Skin epidermis (tissue), 12 donors: Measurements from ENCODE around the gene WTIP.
"Not testable (repeated sequence)": the region's sequence is repeated elsewhere in the genome, so short reads cannot be mapped to it uniquely, and the experiment has no call there.

Source experiments
- H3K27ac ChIP-seq, 21 experiments: fragments of 200-600 bp; sonication (generic) in 11 of 21; one replicate each; pipeline ENCODE4 v1.5.0; 2020; ENCODE audit warnings: mild to moderate bottlenecking in 3 of 21, inconsistent platforms in 2 of 21, moderate library complexity in 2 of 21
- H3K4me3 ChIP-seq, 7 experiments: fragments of 200-600 bp; sonication (generic) in 2 of 7; one replicate each; pipeline ENCODE4 v1.5.0; 2020; ENCODE audit warnings: inconsistent platforms in 2 of 7, mild to moderate bottlenecking in 2 of 7, moderate library complexity in 1 of 7

Gene WTIP

DNA sequence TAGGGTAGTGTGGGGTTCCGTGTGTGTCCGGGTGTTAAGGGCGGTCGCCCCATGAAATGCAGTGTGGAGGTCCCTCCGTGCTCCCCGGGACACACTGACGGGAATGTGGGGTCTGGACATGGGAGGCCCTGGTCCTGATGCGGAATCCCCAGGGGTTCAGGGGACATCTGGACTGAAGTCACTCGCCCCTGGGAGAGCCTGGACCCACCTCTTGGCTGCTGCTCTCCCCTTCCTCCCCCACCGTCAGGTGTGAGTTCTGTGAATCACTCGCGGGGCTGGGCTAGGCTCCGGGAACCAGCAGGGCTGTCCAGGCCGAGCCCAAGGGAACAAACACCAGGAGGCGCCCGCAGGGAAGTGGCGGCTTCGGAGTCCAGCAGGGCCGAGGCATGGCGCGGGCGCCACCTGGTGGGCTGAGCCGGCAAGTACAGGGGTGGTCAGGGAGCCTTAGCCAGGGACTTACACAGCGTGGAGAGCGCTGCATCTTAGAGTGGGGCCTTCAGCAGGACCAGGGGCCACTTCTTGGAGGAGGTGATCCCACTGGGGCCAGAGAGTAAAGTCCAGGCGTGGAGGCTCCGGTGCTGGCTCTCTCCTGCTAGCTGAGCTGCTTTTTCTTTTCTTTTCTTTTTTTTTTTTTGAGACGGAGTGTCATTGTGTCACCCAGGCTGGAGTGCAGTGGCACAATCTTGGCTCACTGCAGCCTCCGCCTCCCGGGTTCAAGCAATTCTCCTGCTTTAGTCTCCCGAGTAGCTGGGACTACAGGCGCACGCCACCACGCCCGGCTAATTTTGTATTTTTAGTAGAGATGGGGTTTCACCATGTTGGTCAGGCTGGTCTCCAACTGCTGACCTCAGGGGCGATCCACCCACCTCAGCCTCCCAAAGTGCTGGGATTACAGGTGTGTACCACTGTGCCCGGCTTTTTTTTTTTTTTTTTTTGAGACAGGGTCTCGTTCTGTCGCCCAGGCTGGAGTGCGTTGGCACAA lies 20.1 kb downstream of the WTIP start:
- H3K27ac ChIP-seq, result peak overlapping the region in 1 of 21 experiments; percentile 79
- H3K4me3 ChIP-seq, result no peak overlapping the region

DNA sequence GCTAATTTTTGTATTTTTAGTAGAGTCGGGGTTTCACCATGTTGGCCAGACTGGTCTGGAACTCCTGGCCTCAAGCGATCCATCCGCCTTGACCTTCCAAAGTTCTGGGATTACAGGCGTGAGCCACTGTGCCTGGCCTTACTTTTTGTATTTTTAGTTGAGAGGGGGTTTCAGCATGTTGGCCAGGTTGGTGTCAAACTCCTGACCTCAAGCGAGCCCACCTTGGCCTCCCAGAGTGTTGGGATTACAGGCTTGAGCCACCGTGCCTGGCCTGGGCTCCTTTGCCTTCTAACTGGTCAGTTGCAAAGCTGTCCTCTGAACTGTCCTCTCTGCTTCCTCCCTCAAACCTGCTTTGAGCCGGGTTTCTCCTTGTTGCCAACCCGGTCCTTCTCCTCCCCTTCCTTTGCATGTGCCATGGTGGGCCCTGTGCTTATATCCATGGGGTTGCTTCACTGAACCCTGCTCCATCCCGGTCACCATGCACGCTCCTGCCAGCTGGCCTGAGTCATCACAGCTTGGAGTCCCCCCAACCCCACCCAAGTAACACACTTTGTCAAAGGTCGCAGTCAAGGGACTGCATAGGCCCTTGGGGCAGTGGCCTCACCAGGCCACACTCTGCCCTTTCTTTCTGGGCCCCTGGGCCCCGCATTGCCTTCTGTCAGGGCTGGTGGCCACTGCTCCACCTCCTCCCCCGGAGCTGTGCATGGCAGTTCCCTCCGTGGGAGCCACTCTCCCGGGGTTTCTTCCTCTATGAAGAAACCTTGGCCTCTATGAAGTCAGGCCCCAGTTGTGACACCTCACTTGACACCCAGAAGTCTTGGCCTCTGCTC lies 21.2 kb downstream of the WTIP start:
- no peak overlapping the region for H3K4me3 ChIP-seq
- H3K27ac ChIP-seq, result no peak overlapping the region

DNA sequence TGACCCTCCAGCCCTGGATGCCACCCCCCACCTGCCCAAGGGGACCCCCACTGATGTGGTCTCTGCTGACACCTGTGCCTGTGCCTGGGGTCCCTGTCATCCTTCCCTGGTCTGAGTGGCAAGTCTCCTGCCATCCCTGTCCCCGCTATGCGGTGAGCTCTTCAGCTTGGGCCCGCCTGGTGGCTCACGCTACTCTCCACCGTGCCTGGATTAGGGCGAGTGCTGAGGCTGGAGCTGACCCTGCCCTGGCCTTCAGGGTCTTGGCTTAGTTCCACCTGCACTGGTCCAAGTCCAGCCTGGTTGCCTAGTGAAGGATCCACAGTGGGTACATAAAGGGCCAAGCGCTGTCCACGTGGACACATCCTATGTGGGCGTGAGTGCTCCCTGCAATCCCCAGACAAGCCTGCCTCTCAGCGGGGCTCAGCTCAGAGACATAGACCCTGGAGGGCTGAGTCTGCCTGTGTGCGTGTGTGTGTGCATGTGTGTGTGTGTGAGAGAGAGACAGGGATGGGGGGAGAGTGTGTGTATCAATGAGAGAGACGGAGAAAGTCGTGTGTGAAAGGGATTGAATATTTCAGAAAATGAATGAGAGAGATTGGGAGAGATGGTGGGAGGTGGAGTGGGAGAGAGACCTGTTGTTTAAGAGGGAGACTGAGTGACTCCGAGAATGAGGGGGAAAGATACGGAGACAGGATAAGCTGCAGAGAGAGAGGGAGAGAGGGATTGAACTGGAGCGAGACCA lies 22.1 kb downstream of the WTIP start:
- H3K27ac ChIP-seq, result no peak overlapping the region

DNA sequence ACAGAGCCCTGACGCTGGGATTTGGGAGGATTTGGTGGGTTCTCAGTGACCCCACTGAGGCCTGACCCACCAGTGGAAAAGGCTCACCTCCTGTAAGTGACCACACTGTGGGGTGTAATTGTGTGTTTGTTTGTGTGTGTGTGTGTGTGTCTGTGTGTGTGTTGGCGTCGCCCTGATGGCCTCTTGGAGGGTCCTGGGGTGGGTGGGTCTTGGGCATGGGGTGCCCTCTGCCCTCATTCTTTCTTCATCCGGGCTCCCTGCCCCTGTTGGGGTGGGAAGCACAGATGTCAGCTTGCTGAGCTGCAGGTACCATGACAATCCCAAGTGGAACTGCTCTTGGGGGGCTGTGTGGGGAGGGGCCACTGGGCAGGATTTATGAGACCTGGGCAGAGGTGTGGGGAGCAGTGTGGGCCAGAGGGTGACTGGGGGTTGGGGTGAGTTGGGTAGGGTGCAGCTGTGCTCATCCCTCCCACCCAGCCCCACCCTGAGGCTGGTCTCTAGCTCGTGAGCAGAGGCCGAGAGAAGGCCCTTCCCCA lies 22.8 kb downstream of the WTIP start:
- Histone ChIP-seq H3K4me3 (no peak overlapping the region), H3K27ac (no peak overlapping the region)

More for the DNA sequence above, 22.1 kb downstream of the WTIP start:
- H3K4me3 ChIP-seq, result no peak overlapping the region

DNA sequence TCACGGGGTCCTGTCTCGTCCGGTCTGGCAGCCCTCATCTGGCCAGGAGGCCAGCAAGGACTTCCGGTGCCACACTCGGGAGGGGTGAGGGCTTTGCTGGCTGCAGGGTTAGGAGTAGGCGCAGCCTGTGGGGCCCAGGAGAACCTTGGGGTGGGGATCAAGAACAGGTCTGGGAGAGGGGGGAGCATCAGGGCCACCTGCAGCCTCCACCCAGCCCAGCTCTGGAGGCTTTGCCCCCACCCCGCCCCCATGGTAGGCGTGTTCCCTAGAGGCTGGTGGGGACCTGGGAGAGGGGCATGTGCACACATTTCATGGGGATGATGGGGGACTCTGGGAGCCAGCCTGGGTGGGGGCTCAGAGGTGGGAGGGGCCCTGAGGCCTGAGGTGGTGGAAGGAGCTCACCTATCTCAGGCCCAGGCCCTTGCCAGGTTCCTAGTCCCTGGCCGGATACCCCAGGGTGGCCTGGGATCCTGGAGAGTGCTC lies 23.3 kb downstream of the WTIP start:
- Histone ChIP-seq H3K4me3 (no peak overlapping the region), H3K27ac (no peak overlapping the region)

DNA sequence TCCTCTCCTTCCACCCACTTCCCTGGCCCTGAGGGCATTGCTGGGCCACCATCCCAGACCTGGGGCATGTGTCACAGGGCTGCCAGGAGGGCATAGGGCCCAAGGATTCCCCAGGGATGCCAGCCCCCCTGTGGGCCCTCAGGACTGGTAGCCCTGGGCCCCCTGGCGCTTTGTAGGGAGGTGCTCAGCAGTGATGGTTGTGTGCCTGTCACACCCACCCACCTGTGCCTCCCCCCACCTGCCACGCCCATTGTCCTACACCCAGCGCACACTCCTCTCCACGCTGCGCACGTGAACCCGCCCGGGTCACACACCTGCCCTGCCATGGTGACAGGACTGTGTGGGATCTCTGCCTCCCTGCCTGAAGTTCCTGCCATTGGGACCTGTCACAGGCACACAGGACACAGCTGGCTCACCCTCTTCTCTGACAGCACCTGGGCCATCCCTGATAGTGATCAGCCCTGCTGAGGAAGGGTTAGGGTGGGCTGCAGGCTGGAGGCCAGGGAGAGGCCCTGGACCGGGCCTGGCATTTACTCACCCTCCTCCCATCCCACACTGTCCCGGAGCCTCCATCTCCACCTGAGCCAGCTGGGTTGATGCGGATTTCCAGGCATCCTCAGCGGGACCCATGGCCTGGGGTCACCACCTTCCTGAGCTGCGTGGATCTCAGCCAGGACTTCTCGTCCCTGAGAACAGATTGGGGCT lies 23.9 kb downstream of the WTIP start:
- Histone ChIP-seq H3K4me3 (no peak overlapping the region), H3K27ac (no peak overlapping the region)

DNA sequence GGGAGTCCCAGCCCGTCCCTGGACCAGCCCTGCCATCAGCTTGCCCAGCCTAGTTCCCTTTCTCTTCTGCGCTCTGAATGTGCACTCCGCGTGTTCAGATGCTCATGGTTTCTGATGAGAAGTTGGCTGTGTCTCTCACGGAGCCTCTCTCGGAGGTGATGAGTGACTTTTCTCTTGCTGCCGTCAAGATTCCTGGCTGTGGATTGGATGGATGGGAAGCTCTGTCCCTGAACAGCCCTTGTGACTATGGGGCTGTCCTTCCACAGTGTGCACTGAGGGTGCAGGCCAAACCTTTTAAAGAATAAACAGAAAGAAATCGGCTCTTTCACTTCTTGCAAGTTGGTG lies 24.4 kb downstream of the WTIP start:
- H3K4me3 ChIP-seq, result no peak overlapping the region
- H3K27ac ChIP-seq, result no peak overlapping the region

DNA sequence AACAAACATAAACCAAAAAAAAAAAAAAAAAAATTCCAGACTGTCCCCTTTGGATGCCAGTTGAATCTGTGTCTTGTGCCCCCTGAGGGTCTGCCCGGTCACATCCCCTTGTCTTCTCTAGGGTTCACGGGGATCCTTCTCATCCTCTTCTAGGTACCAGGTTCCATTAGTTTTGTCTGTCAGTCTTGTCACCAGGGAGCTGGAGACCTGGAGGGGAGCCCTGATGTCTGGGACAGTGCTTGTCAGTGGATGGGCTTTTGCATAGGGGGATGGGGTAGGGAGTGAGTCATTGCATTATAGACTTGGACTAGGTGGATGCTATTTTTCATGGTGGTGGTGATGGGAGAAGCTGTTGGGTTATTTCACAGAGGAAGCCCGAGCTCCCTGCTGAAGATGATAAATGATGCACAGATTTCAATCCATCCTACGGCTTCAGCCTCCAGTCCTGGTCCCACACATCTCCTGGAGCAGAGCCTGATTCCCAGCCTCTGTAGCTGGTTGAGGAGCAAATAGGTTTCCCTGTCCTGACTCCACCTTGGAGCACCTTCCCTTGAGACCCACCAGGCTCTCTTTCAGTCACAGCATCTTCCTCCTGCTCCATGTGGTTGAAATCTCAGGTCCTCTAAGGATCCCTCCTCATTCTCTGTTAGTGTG lies 26.0 kb downstream of the WTIP start:
- no peak overlapping the region for H3K4me3 ChIP-seq
- H3K27ac ChIP-seq, result no peak overlapping the region

DNA sequence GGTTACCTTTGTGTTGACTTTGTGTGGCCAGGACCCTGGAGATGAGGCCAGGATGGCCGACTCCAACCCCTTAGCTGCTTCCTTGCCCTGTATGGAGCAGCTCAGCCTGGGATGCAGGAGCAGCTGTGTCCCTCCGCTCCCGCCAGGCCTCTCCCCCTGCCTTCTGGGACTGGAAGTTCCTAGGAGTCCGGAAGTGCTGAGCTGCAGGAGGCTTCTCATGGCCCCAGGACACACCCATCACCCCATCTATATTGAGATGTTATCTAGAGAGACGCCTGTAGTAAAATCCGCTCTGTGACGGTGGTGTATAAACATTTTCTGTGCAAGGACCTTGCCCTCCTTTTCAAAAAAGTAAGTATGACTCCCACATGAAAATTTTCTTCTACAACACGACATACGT lies 27.0 kb downstream of the WTIP start:
- Histone ChIP-seq H3K4me3 (no peak overlapping the region), H3K27ac (no peak overlapping the region)

DNA sequence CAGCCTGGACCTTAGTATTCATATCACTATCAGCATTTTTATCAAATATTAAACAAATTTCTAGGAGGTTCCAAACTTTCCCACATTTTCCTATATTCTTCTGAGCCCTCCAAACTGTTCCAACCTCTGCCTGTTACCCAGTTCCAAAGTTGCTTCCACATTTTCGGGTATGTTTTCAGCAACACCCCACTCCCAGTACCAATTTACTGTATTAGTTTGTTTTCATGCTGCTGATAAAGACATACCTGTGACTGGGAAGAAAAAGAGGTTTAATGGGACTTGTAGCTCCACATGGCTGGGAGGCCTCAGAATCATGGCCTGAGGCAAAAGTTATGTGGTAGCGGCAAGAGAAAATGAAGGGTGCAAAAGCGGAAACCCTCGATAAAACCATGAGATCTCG lies 29.3 kb downstream of the WTIP start:
- H3K27ac ChIP-seq, H3K4me3 ChIP-seq: not testable (repeated sequence)

DNA sequence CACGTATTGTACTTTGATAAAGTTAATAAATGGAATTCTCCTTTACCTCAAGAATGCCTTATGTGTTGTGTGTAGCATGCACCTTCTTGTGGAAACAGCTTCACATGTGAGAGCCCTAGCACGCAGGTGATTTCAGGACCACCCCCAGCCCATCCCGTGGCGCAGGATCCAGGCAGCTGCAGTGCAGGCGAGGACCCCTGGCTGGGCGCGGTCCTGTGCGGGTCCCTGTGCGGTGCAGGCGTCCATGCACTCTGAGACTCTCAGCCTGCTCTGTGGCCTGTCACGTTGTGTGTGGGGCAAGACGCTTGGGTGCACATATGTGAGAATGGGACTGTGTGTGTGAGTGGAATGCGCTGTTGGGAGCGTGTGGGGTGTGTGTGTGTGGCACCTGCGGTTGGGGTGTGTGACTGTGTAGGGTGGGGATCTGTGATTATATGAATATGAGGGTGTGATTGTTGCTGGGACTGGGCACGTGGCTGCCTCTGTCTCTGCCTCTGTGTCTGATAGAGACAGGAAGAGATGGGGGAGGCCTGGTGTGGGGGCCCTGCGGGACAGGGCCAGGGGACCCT lies 30.8 kb downstream of the WTIP start:
- no peak overlapping the region for H3K27ac ChIP-seq
- no peak overlapping the region for H3K4me3 ChIP-seq

DNA sequence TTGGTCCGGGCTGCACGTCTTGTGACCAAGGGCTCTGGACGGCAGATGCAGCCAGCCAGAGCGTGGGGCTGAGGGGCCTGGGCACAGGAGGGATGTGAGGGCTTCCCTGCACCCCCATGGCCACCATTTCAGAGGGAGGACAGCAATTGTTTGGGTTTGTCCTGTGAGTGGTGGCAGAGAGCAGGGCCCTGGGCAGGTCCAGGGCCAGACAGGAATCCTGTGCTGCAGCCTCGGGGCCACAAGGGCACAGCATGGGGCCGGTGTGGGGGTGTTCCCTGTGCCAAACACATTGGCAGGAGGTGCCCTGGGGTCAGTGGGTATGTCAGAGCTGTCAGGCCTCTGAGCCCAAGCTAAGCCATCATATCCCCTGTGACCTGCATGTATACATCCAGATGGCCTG lies 32.2 kb downstream of the WTIP start:
- no peak overlapping the region for H3K27ac ChIP-seq

DNA sequence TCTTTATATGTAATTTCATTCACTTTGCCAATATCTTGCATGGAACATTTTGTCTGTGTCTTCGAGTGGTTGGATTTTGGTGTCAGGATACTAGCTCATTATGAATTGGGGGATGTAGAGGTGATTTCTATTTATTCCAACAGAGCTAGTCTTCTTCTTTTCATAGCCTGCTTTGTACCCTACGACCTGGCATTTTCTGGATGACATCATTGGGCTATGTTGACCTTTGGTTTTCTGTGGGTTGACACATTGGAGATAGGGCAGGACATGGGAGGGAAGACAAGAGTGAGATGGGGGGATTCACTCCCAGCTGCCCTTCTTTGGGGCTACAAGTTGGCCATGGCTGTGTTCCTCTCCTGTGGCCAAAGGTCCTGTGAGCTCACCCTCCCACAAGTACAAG lies 38.0 kb downstream of the WTIP start:
- H3K4me3 ChIP-seq, result no peak overlapping the region
- no peak overlapping the region for H3K27ac ChIP-seq

More for the DNA sequence above, 32.2 kb downstream of the WTIP start:
- no peak overlapping the region for H3K4me3 ChIP-seq

DNA sequence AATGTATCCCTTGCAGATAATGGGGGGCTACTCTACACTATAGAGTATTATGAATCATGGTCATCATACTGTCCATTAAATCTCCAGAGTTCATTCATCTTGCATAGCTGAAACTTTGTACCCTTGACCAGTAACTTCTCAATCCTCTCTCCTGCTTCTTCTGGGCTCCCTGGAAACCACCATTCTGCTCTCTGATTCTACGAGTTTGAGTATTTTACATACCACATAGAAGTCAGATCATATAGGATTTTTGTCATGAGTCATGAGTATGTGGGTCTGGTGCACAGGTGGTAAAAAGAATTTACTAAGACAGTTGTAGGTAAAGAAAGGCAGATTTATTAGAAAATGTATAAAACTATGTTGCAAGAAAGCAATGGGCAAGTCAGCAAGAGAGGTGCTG lies 41.9 kb downstream of the WTIP start:
- no peak overlapping the region for H3K27ac ChIP-seq
- no peak overlapping the region for H3K4me3 ChIP-seq

DNA sequence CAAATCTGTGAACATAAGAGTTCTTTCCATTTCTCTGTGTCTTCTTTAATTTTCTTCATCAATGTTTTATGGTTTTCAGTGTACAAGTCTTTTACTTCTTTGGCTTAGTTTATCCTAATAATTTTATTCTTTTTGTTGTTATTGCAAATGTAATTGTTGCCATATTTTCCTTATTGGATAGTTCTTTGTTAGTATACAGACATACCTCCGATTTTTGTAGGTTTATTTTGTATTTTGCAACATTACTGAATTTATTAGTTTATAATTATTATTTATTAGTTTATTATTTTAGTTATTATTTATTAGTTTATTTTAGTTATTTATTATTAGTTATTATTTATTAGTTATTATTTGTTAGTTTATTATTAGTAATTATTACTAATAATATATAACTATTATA lies 43.4 kb downstream of the WTIP start:
- H3K27ac ChIP-seq, result no peak overlapping the region
- H3K4me3 ChIP-seq, result no peak overlapping the region

DNA sequence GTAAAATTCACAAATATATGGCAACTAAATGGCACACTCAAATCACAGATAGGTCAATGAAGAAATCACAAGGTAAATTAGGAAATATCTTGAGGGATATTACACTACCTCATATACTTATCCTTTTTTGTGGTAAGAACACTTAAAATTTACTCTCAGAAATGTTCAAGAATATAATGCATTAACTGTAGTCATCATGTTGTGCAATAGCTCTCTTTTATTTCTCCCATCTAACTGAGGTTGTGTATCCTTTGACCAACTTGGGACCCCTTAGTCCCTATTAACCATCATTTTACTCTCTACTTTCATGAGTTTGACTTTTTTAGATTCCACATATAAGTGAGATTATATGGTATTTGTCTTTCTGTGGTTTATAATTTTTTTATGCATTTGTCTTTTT lies 52.6 kb downstream of the WTIP start:
- H3K4me3 ChIP-seq, result no peak overlapping the region
- no peak overlapping the region for H3K27ac ChIP-seq

DNA sequence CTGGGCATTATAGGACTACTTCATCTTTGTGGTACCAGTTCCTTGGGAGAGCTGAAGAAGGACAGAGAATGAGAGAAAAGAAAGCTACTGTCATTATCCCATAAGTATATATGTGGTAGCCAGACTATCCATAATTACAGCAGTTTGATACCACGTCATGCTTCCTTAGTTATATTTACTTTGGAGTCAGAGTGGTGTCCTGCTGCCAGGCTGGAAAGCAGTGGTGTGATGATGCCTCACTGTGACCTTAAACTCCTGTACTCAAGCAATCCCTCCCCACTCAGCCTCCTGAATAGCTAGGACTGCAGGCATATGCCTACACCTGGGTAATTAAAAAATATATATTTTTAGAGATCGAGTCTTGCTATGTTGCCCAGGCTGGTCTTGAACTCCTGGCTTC lies 57.8 kb downstream of the WTIP start:
- H3K4me3 ChIP-seq, result no peak overlapping the region
- H3K27ac ChIP-seq, result no peak overlapping the region

DNA sequence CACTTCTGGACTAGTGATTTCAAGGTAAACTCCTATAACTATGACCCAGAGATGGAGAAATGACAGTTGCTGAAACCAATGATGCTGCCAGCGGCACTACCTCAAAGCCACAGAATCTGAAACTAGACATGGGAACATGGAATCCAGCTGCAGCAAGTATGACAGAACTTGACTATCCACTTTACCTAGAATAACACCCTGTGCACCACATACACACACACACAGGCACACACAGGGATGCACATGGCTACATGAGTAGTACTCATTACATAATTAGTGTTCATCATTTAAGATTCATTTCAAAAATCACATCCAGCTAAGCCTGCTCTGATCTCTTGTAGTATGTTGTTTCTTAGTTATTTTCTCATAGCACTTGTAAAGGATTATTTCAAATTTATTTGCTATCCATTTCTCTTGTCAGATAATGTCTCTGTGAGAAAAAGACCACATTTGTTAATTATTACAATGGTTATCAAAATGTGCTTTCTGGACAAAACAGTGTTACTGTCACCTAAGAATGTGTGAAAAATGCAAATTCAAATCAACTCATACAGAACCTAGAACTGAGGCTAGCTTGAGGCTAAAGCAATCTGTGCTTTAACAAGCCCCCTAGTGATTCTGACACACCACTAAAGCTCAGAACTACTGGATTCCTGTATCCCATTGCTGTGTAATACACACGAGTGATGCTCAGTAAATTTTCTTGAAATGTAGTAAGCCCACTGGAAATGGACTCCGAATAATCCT lies 59.4 kb downstream of the WTIP start:
- Histone ChIP-seq H3K27ac (no peak overlapping the region), H3K4me3 (no peak overlapping the region)
